Ovary (tissue), 3 donors: ENCODE measurements around the gene RFX1.

Source experiments
- EP300 ChIP-seq: sonication (generic); formaldehyde crosslinking; IDR thresholded peaks from one replicate; pipeline ENCODE4 v1.6.1; 2017; ENCODE audit warnings: antibody characterized with exemption
- POLR2A ChIP-seq: fragments of 450-650 bp; IDR thresholded peaks from one replicate; pipeline ENCODE4 v1.6.1; 2017; ENCODE audit warnings: antibody characterized with exemption, mild to moderate bottlenecking, moderate library complexity
- TF ChIP-seq, protein P1 (sequence below), 3 donors: fragments of 450-650 bp in 2 of 3; fragments of 200-600 bp in 1 of 3; IDR thresholded peaks; one replicate each; pipeline versions ENCODE4 v1.5.1 to v1.8.0; 2016 to 2022; ENCODE audit warnings: antibody characterized with exemption in 3 of 3, mild to moderate bottlenecking in 1 of 3
- donor health status: DM: no; HTN: no; CAD: no.

DNA sequence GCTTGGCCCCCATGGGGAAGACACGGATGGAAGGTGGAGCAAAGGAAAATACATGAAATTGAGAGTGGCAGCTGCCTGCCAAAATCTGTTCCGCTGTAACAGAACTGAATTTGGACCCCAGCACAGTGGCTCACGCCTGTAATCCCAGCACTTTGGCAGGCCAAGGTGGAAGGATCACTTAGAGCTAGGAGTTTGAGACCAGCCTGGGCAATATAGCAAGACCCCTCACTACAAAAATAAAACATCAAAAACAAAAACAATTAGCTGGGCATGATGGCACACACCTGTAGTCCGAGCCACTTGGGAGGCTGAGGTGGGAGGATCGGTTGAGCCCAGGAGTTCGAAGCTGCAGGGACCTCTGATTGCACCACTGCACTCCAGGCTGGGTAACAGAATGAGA lies 46.4 kb upstream of the RFX1 start:
- TF ChIP-seq, protein P1, sequence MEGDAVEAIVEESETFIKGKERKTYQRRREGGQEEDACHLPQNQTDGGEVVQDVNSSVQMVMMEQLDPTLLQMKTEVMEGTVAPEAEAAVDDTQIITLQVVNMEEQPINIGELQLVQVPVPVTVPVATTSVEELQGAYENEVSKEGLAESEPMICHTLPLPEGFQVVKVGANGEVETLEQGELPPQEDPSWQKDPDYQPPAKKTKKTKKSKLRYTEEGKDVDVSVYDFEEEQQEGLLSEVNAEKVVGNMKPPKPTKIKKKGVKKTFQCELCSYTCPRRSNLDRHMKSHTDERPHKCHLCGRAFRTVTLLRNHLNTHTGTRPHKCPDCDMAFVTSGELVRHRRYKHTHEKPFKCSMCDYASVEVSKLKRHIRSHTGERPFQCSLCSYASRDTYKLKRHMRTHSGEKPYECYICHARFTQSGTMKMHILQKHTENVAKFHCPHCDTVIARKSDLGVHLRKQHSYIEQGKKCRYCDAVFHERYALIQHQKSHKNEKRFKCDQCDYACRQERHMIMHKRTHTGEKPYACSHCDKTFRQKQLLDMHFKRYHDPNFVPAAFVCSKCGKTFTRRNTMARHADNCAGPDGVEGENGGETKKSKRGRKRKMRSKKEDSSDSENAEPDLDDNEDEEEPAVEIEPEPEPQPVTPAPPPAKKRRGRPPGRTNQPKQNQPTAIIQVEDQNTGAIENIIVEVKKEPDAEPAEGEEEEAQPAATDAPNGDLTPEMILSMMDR (IDR thresholded peaks at IDR 0.05), result no peak
- TF ChIP-seq POLR2A (no peak), EP300 (no peak)
